BE2C (cell line): ENCODE measurements around the gene SLC16A9.
"Not testable (repeated sequence)": the region's sequence is repeated elsewhere in the genome, so short reads cannot be mapped to it uniquely, and the experiment has no call there.

Experiments used
- DNase-seq: peaks from one replicate; pipeline ENCODE4 v3.0.0-alpha.2; 2020
- H3K27me3 ChIP-seq: fragments of 250-450 bp; sonication (Bioruptor Pico); 2 replicates; pipeline ENCODE4 v1.5.1; 2020; ENCODE audit warnings: mild to moderate bottlenecking
- H3K36me3 ChIP-seq: fragments of 250-450 bp; sonication (Bioruptor Pico); 2 replicates; pipeline ENCODE4 v1.5.1; 2020; ENCODE audit warnings: mild to moderate bottlenecking
- H3K4me1 ChIP-seq: fragments of 250-450 bp; sonication (Bioruptor Pico); 2 replicates; pipeline ENCODE4 v1.5.1; 2020
- H3K4me3 ChIP-seq: 2 replicates; pipeline ENCODE4 v1.5.1; 2011; ENCODE audit warnings: low read depth, low read length
- H3K9me3 ChIP-seq: fragments of 250-450 bp; sonication (Bioruptor Pico); 2 replicates; pipeline ENCODE4 v1.5.1; 2020
- TF ChIP-seq, protein P1 (sequence below): IDR thresholded peaks from 2 replicates; pipeline ENCODE4 v1.5.1; 2012; ENCODE audit warnings: mild to moderate bottlenecking, low read depth, low read length

The SLC16A9 gene

DNA sequence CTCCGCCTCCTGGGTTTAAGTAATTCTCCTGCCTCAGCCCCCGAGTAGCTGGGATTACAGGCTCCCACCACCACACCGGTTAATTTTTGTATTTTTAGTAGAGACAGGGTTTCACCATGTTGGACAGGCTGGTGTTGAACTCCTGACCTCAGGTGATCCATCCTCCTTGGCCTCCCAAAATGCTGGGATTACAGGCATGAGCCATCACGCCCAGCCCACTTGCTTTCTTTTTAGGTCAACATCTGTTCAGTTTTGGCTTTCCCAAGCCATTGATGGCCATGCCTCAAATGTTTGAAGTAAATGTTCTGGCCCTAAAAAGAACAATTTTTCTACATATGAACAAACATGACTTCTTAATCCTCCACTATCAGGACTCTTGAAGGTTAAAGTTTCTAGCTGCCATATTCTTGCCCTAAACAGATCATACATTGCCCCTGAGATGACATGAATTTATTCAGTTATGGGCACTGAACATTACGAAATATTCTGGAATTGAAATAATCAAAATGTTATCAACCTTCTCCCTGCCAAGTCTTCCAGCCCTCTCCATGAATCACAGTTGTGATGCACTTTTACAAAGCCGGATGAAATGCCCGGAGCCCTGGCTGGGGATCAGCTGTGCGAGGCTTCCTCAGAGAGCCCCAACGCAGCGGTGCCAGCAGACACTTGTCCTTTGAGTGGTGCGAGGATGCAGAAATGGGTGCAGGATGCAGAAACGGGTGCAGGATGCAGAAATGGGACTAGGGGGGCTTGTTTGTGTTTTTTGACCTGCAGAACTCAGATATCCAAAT, 40.7 kb upstream of the SLC16A9 start:
- Histone ChIP-seq H3K4me1 (no peaks in the 10 kb centered on the region), H3K27me3 (no peaks in the 10 kb centered on the region; the same call in 1 of the 2 replicates), H3K4me3 (no peak overlapping the region), H3K36me3 (no peaks in the 10 kb centered on the region), H3K9me3 (no peaks in the 10 kb centered on the region)
- DNase-seq, result no peak
- TF ChIP-seq, protein P1, sequence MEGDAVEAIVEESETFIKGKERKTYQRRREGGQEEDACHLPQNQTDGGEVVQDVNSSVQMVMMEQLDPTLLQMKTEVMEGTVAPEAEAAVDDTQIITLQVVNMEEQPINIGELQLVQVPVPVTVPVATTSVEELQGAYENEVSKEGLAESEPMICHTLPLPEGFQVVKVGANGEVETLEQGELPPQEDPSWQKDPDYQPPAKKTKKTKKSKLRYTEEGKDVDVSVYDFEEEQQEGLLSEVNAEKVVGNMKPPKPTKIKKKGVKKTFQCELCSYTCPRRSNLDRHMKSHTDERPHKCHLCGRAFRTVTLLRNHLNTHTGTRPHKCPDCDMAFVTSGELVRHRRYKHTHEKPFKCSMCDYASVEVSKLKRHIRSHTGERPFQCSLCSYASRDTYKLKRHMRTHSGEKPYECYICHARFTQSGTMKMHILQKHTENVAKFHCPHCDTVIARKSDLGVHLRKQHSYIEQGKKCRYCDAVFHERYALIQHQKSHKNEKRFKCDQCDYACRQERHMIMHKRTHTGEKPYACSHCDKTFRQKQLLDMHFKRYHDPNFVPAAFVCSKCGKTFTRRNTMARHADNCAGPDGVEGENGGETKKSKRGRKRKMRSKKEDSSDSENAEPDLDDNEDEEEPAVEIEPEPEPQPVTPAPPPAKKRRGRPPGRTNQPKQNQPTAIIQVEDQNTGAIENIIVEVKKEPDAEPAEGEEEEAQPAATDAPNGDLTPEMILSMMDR, result no peak

DNA sequence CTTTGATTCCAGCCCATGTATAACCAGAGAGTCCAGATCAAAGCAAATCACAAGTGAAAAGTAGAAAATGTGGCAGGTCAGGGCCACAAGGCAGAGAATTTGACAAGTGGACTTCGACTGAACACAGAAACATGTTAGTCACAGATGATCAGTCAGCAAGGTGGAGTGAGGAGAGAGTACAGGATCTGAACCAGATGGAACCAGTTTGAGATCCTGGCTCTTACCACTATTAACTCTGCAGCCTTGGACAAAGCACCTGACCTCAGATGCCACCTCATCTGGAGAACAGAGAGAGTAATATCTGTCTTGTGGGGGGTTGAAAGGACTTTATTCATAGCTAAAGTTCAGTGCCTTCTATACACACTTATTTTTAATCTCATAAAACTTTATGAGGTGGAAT, 39.2 kb upstream of the SLC16A9 start:
- Histone ChIP-seq H3K36me3 (no peaks in the 10 kb centered on the region), H3K27me3 (no peaks in the 10 kb centered on the region; the same call in 1 of the 2 replicates), H3K9me3 (no peaks in the 10 kb centered on the region), H3K4me1 (no peaks in the 10 kb centered on the region), H3K4me3 (no peak overlapping the region)
- no peak for DNase-seq
- TF ChIP-seq, protein P1, result no peak

DNA sequence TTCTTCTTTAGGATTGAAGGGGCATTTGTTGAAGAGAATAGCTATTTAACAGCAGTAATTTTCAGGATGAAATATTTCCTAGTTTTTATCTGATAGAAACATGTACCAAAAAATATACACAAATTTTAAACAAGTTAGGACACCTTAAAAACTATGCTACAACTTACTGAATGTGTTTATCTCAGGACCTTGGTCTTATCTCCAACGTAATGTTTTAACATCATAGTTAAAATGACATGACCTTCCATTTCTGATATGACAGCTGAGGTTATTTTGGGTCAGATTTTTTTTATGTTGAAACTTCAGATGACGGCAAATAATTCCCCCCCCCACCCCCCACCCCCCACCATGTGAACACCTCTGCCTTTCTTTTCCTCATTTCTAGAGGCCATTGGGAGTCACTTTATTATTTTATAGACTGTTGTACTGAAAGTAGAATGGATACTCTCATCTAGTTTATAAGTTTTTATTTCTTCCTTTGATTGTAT, 35.6 kb upstream of the SLC16A9 start:
- H3K36me3 ChIP-seq, result no peaks in the 10 kb centered on the region
- no peaks in the 10 kb centered on the region for H3K27me3 ChIP-seq
- no peak overlapping the region for H3K4me3 ChIP-seq
- H3K4me1 ChIP-seq, result no peaks in the 10 kb centered on the region
- no peaks in the 10 kb centered on the region for H3K9me3 ChIP-seq
- TF ChIP-seq, protein P1, result no peak
- DNase-seq, result no peak

DNA sequence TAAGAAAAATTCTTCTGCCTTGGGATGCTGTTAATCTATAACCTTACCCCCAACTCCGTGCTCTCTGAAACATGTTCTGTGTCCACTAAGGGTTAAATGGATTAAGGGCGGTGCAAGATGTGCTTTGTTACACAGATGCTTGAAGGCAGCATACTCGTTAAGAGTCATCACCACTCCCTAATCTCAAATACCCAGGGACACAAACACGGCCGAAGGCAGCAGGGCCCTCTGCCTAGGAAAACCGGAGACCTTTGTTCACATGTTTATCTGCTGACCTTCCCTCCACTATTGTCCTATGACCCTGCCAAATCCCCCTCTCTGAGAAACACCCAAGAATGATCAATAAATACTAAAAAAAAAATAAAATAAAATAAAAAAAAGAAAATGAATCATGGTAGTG, 35.1 kb upstream of the SLC16A9 start:
- DNase-seq, H3K27me3 ChIP-seq, H3K36me3 ChIP-seq, H3K4me3 ChIP-seq, H3K4me1 ChIP-seq, H3K9me3 ChIP-seq: not testable (repeated sequence)

DNA sequence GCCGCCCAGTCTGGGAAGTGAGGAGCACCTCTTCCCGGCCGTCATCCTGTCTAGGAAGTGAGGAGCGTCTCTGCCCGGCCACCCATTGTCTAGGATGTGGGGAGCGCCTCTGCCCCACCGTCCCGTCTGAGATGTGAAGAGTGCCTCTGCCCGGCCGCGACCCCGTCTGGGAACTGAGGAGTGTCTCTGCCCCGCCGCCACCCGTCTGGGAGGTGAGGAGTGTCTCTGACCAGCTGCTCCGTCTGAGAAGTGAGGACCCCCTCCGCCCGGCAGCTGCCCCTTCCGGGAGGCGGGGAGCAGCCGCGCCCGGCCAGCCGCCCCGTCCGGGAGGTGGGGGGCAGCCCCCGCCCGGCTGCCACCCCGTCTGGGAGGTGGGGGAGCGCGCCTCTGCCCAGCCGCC, 34.5 kb upstream of the SLC16A9 start:
- not testable (repeated sequence) for H3K9me3 ChIP-seq, DNase-seq

DNA sequence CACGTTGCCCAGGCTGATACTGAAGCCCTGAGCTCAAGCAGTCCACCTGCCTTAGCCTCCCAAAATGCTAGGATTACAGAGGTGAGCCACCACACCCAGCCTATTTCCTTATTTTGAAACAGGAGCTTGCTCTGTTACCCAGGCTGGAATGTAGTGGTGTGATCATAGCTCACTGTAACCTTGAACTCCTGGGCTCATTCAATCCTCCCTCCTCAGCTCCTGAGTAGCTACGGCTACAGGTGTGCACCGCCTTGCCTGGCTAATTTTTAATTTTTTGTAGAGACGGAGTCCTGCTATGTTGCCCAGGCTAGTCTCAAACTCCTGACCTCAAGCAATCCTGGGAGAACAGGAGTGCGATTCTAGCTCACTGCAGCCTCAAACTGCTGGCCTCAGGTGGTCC, 31.9 kb upstream of the SLC16A9 start:
- DNase-seq, result no peak
- TF ChIP-seq, protein P1, result no peak
- no peaks in the 10 kb centered on the region for H3K4me1 ChIP-seq
- no peaks in the 10 kb centered on the region for H3K9me3 ChIP-seq
- no peak overlapping the region for H3K4me3 ChIP-seq
- no peaks in the 10 kb centered on the region for H3K36me3 ChIP-seq
- no peaks in the 10 kb centered on the region; the same call in 1 of the 2 replicates for H3K27me3 ChIP-seq

More for the DNA sequence above, 34.5 kb upstream of the SLC16A9 start:
- H3K36me3 ChIP-seq, H3K27me3 ChIP-seq, H3K4me1 ChIP-seq, H3K4me3 ChIP-seq: not testable (repeated sequence)

DNA sequence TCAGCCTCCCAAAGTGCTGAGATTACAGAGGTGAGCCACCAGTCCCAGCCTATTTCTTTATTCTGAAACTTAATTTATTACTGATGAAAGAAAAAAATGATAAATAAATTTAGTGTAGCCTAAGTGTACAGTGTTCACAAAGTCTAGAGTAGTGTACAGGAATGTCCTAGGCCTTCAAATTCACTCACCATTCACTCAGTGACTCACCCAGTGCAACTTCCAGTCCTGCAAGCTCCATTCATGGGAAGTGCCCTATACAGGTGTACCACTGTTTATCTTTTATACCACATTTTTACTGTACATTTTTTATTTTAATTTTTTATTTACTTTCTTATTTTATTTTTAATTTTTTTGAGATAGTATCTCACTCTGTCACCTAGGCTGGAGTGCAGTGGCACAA, 31.4 kb upstream of the SLC16A9 start:
- TF ChIP-seq, protein P1, result no peak
- no peaks in the 10 kb centered on the region for H3K36me3 ChIP-seq
- no peaks in the 10 kb centered on the region for H3K4me1 ChIP-seq
- H3K4me3 ChIP-seq, result no peak overlapping the region
- H3K9me3 ChIP-seq, result no peaks in the 10 kb centered on the region
- no peak for DNase-seq
- H3K27me3 ChIP-seq, result no peaks in the 10 kb centered on the region; the same call in 1 of the 2 replicates
